Measurements from ENCODE around the gene NUP98.

Gene NUP98

DNA sequence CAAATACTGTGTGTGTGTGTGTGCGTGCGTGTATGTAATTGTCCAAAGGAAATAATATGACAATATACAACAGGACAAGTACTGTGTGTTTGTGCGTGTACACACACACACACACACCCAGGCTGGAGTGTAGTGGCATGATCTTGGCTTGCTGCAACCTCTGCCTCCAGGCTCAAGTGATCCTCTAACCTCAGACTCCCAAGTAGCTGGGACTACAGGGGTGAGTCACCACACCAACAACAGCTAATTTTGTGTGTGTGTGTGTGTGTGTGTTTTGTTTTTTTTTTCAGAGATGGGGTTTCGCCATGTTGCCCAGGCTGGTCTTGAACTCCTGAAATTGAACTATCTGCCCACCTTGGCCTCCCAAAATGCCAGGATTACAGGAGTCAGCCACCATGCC is 61.5 kb downstream of the NUP98 start:
- no peak for DNase-seq (ENCODE audit: low read depth)

DNA sequence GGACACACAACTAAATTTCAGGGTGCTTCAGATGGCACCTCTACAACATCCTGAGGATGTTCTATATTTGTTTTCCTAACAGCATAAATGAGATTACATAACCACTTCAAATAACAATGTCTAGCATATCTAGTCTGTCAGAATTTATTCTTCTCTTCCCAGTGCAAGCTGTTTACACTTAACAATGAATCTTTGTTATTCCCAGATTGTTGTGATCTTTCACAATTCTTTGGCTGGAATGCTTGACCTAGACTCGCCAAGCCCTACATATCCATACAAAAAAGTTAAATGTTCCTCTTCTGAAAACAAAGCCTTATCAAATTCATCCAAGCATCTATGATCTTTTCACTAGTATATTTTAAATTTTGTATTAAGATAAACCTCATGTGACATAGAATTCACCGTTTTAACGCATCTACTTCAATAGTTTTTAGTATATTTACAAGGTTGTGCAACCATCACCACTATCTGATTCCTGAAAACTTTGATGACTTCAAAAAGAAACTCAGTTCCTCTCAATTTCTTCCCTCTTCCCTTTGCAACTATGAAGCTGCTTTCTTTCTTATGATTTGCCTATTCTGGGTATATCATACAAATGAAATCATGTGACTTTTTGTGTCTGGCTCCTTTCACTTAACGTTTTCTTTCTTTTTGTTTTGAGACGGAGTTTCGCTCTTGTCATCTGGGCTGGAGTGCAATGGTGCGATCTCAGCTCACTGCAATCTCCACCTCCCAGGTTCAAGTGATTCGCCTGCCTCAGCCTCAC is 64.5 kb downstream of the NUP98 start:
- DNase-seq (ENCODE audit: low read depth) = no peak

DNA sequence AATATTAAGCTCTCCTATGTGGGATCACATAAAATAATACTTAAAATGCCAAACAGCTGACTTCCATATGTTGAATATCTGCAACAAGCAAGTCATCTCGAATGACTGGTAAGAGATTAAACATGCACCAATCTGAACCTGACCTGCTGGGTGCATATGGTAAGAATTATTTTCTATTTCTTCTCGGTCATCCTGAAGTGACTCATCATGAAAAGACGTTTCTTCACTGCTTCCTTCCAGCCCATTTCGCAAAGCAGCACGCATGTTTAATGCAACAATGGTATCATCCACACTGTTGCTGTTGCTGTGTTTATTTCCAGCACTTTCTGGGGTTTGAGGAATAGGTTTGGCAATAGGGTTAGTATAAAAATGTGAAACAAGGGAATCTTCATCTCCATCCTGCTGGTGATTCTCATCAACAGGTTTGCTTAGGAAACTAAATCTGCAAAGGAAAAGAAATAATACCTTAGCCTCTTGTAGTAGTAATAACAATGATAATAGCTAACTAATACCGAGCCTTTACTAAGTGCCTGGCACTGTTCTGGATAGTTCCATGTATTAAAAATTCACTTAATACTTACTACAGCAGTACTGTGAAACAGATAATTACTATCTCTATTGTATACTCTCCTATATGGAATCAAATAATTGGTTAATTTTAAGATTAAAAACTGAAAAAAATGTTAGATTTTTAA is 74.2 kb downstream of the NUP98 start:
- no peak for DNase-seq (ENCODE audit: low read depth)

DNA sequence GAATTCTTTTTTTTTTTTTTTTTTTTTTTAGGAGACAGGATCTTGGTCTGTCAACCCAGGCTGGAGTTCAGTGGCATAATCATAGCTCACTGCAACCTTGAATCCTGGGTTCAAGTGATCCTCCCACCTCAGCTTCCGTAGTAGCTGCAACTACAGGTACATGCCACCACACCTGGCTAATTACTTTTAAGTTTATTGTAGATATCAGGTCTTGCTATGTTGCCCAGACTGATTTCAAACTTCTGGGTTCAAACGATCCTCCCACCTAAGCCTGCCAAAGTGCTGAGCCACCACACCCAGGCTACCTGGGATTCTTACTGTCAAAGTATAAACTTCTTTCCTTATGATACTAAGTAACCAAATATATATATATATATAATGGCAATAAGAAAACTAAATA is 75.3 kb downstream of the NUP98 start:
- DNase-seq (ENCODE audit: low read depth) = no peak

DNA sequence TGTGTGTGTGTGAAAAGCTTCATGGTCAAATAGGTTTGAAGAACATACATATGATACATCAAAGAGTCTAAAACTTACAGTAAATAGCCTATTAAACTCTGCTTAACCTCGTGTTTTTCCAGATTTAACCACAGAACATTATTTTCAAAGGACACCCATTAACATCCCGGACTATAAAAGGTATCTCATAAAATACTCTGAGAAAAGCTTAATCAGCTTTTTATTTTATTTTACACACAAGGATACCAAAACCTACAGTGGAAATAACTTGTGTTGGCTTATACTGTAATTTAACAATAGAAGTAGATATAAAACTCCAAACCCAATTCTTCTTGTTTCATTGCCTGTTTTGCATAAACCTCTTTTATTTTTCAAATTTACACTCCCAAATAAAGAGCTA is 76.4 kb downstream of the NUP98 start:
- no peak for DNase-seq (ENCODE audit: low read depth)

DNA sequence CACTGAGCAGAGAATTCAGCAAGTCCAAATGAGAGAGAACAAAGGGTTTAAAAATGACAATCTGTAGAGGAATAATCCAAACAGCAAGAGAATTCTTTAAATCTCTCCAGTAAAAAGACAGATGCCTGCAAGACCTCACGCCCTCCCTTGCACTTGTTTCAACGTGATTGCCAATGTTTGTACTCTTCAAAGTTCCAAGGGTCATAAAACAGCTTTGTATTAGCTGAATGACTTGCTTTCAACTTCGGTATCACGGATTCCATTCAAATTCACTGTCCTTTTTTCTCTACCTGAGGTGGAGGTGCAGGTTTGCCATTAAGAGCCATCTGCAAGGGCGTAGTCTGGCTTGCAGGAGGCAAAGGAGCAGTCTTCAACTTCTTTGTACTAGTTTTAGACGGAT is 85.1 kb downstream of the NUP98 start:
- no peak for DNase-seq (ENCODE audit: low read depth)

DNA sequence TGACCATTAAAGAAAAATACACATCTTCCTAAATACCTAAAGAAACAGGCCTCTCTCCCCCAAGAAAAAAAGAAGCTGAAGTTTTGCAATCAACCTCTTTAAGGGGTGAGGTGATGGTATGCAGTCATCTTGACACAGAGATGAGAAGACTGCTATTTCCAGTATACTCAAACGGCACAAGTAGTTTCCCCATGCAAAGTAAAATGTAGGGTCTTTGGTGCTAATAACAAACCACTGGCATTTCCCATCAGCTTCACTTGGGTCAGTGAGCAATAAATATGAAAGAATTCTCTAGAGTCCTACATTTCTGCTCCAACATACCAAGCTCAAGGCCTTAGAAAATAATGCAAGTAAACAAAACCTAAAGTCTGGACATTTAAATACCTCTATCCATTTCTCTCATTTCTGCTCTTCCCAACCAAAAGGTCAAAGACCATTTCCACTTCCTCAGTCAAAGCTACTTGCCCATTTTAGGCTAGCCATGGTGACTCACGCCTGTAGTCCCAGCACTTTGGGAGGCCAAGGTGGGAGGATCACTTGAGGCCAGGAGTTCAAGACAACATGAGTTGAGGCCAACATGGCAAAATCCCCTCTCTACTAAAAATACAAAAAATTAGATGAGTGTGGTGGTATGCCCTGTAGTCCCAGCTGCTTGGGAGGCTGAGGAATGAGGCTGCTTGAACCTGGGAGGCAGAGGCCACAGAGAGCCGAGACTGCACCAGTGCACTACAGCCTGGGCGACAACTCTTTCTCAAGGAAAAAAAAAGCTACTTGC is 86.7 kb downstream of the NUP98 start:
- no peak for DNase-seq (ENCODE audit: low read depth)

DNA sequence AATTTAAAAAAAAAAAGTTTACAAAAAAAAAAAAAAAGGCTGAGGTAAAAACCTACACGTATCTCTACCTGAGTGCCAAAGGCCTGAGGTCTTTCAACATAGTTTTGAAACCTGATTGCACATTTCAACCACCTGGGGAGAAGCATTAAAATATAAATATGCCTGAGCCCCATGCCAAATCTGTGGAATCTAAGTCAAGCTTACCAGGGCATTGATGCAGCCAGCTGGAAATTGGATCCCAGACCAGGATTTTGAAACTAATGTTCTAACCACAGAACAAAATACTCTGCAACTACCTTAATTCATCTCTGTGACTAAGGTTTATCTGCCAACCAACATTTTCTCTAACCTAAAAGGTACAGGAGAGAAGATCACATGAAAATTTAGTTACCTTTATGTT is 87.4 kb downstream of the NUP98 start:
- DNase-seq (ENCODE audit: low read depth) = no peak

DNA sequence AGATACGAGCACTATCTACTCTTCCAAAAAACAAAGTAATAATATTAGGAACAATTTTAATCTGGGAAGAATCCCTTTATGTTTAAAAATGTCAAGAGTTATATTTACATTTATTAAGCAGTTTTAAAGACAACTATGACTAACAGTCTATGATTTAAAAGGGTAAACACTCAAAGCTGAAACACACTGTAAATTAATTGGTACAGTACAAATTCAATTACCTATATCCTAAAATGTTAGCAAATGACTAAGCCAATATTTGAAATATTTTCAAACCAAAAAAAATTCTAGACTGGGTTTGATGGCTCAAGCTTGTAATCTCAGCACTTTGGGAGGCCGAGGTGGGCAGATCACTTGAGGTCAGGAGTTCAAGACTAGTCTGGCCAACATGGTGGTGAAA is 90.2 kb downstream of the NUP98 start:
- no peak for DNase-seq (ENCODE audit: low read depth)

DNA sequence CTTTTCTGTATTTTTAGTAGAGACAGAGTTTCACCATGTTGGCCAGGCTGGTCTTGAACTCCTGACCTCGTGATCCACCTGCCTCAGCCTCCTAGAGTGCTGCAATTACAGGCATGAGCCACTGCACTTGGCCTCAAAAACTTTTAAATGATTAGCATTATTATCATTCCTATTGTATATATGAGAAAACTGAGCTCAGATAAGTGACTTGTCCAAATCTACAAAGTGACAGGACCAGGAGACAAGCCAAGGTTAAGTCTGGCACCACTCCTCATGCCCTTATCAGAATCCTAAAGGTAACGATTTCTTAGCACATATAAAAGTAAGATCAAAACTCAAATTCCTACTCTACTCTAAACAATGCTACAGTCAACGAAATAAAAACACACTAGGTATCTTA is 94.0 kb downstream of the NUP98 start:
- no peak for DNase-seq (ENCODE audit: low read depth)

DNA sequence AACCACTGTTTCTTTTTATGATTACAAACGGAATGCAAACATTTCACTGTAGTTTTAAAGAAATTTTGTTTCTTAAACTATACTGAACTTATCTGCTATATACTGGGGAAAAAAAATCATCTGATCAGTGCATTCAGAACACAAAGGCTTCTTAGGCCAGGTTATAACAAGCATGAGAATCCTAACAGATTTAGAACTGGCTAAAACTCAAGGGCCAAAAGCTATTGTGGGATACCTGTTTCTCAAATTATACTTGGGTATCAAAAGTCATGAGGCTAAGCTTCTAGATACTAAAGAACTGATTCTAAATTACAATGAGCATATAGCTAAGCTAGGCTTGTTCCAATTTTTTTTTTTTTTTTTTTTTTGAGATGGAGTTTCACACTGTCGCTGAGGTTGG is 96.4 kb downstream of the NUP98 start:
- no peak for DNase-seq (ENCODE audit: low read depth)

DNA sequence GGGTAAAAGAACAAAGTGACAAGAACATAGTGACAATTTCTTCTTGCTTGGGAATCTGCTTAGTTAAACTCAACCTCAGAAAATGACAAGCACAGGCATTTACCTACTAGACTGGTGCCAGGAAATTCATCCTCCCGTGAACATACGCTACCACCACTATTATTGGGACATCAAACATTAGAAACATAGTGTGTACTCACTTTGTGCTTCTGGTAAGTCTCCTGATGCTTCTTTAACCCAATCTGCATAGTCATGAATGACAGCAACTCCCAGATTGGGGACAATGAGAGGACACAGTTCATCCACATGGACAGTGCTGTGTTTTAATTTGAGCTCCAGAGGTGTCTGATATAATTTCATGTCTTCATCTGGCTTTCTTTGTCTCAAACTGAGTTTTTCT is 96.9 kb downstream of the NUP98 start:
- DNase-seq (ENCODE audit: low read depth) = no peak

DNA sequence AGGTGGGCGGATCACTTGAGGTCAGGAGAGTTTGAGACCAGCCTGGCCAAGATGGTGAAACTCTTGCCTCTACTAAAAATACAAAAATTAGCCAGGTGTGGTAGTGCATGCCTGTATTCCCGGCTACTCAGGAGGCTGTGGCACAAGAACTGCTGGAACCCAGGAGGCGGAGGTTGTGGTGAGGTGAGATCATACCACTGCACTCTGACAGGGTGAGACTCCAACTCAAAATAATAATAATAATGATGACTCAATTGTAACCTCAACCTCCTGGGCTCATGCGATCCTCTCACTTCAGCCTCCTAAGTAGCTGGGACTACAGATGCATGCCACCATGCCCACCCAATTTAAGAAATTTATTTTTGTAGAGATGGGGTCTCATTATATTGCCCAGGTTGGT is 110.6 kb downstream of the NUP98 start:
- no peak for DNase-seq (ENCODE audit: low read depth)

DNA sequence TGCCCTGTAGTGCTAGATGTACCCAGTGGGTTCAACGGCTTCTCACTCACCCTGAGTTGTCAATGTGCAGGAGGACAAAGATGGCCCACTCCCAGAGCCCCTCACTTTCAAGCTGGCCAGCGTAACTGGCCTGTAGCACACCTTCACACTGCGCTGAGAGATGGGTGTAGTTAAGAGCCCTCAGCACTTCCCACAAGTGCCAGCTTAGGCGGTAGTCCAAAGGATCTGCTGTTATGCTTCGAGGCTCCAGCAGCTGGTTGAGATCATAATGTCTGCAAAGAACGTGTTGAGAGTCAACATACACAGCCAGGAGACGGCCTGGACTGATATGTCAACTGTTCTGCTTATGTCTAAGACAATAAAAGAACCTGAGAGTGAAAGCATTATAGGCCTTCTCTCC is 111.4 kb downstream of the NUP98 start:
- DNase-seq (ENCODE audit: low read depth) = no peak

DNA sequence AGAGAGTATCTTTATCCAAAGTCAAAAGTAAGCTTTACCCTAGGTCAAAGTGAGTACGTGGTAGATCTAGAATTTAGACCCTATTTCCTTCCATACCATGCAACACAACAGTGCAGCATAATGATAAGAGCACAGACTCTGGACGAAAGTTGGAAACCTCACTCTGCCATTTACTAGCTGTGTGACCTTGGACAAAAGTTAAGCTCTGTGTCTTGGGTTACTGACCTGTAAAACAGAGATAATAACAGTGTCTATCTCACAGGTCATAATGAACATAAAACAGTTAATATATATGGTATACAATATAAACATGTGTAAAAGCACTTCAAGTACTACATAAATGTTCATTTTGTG is 112.6 kb downstream of the NUP98 start:
- no peak for DNase-seq (ENCODE audit: low read depth)

DNA sequence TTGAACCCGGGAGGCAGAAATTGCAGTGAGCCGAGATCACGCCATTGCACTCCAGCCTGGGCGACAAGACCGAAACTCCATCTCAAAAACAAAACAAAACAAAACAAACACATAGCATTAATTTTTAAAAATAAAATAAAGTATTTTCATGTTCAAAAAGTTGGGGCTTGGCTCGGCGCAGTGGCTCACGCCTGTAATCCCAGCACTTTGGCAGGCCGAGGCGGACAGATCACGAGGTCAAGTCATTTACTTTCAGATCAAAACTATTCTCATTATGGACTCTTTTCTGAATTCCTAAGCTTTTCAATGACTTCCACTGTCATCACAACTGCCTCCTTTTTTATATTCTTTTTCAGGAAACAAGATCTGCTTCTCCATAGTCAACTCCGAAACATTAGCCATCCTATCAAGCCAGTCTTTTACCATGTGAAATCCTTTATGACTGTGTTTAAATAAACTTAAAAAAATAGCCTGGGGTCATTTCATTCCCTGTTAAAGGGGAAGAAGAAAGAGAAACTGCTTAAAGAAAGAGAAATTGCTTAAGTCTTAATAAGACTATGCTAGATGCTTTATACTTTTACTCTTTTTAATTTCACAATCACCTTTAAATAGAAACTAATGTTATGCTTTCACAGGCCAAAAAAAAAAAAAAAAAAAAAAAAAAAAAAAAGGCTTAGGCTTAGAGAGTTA is 113.1 kb downstream of the NUP98 start:
- no peak for DNase-seq (ENCODE audit: low read depth)

DNA sequence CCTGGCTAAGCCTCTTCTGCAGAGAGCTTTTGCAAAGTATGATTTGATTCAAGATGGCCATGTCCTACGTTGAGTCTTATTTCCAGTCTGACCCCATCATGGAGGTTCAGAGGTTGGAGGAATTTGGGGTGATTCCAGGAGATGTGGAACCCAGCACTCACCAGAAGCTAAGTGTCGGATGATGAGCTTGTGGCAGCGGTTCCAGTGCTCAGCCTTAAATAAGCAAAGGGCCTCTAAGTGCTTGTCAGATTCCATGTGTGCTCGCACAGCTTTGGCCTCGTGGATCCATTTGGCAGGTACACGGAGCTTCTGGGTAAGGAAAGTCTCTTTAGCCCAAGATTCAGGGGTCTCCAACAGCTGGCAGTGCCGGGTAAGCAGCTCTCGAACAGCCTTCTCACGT is 114.3 kb downstream of the NUP98 start:
- DNase-seq (ENCODE audit: low read depth) = no peak

DNA sequence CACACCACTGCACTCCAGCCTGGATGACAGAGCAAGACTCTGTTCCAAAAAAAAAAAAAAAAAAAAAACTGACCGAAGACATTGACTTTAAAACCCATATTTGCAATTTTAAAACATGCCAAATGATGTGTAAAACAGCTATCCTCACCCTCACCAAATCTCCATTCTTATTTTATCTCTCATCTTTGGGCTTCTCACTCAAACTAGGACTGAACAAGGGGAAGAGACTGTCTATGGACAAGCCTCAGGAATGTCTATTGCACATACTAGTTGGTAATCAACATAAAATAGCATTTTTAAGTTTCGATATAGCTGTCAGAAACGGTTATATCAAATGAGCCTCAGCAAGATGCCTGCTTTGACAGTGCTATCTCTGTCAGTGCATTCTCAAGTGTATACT is 118.3 kb downstream of the NUP98 start:
- DNase-seq (ENCODE audit: low read depth) = no peak

DNA sequence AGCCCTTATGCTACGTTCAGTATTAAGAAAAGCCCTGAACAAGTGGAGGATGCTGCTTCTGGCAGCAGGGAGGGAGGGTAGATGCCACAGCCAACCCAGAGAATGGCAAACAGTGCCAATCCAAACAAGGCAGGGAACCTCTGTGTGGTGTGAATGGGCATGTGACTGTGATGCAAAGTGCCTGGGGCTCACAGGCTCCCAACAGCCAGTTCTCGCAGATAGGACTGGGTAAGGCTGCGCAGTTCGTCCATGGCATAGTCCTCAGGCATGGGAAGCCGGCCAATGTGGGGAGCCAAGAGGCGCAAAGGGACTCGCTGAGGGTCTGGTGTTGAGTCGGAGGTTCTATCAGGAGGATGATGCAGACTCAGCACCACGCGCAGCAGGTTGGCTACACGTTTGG is 121.4 kb downstream of the NUP98 start:
- DNase-seq (ENCODE audit: low read depth) = no peak

DNA sequence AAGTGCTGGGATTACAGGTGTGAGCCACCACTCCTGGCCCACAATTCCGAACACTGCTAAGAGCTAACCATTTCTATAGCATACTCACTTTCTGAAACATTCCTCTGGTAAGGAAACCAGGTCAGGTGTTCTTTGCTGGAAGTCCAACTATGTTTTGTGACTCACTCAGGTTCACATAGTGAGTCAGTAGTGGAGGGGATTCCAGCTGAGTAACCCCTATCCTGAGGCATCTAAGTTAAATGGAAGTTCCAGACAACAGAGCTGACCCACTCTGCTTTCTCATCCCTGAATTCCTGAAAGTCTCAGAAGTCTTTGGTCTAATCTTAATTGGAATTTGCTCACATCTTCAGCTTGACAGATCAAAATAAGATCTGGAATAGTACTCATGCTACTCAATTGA is 123.2 kb downstream of the NUP98 start:
- no peak for DNase-seq (ENCODE audit: low read depth)

DNA sequence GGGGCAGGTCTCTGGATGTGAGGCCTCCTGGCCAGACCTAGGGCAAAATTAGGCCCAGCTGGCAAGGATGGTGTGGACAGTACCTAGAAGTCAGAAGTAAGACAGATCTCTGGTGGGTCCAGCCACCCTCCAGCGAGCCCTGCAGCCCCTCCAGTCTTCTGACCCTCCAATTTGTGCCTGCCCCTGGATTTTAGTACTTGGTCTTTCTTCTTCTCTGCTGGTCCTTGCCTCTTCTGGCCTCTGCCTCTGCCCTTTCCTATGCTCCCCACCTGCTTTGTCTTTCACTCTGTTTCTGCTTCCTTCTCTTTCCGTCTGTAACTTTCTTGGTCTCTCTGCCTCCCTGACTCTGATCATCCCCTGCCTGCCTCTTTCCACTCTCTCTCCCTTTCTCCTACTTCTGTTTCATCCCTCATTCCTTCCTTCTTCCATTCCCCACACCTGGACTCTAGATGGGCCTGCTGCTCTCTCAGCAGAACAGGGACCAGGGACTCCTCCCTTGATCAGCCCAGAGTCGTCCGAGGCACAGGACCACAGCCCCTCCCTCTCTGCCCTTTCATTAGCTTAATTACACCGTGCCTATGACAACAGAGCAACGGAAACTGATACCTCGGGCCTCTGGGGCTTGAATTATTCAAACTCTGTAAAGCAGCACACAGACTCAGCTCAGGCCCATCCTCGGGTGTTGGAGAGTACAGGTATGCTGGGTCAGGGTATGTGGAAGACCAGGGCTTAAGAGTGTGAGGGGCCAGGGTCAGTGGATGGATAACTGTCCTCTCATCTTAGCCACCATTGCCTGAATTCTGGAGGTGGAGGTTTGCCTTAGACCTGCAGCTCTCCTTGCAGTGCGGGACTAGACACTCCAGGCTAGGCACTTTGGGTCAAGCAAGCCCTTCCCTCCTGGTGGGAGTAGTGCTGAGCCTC is 125.8 kb downstream of the NUP98 start, which contains the start of gene CHRNA10:
Gene CHRNA10, minus strand, starts transcription at position 51 of the 921 bp plus-strand sequence. CDS start 72 bp downstream, outside the sequence.
- DNase-seq (ENCODE audit: low read depth) = no peak

Data from T-helper 22 cell (primary cell).